ENCODE measurements around the gene GCN1. TPM values are rescaled to one million over a fixed set of nuclear protein-coding genes. Genes with fewer than 3 reads are reported as not detected.
"Not testable (repeated sequence)": the region's sequence is repeated elsewhere in the genome, so short reads cannot be mapped to it uniquely, and the experiment has no call there.

GCN1 gene
- total RNA-seq, 1 experiment from 2014 or later = 107 TPM

- DNase-seq (ENCODE audit: low read depth) = no peak
These were observed 20.8 kb upstream of the GCN1 start for GRCh38 chr12:120215357-120215735.

DNA sequence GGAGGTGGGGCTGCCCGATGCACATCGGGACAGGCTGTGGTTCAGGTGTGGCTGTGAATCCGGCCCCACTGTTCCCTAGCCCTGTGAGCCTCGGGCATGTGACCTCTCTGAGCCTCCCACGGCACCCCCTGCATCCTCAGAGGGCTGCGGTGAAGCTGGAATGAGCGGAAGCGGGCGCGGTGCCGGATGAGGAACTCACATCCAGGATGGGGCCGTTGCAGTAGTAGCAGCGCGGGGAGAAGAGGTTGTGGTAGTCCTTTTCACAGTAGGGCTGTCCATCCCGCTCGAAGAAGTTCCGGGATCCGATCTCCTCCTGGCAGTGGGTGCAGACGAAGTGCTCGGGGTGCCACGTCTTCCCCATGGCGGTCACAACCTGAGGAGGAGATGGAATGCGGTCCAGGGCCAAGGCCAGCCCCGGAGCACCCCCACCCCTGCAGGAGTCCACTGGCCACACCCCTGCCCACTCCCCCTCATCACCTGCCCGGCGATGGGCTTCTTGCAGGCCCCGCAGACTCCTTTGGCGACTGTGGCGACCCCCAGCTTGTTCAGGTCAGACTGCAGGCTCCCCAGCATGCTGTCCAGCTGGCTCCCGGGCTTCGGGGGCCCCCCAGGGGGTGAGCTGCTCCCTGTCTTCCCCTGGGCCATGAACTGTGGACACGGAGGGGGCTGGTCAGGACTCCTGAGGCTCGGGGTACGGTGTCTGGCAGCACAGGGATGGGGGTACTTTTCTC is 20.3 kb upstream of the GCN1 start:
- no peak for DNase-seq (ENCODE audit: low read depth)

GRCh38 chr12:120213758-120214157 is 19.2 kb upstream of the GCN1 start:
- no peak for DNase-seq (ENCODE audit: low read depth)

GRCh38 chr12:120213182-120213581 is 18.7 kb upstream of the GCN1 start:
- not testable (repeated sequence) for DNase-seq (ENCODE audit: low read depth)

DNA sequence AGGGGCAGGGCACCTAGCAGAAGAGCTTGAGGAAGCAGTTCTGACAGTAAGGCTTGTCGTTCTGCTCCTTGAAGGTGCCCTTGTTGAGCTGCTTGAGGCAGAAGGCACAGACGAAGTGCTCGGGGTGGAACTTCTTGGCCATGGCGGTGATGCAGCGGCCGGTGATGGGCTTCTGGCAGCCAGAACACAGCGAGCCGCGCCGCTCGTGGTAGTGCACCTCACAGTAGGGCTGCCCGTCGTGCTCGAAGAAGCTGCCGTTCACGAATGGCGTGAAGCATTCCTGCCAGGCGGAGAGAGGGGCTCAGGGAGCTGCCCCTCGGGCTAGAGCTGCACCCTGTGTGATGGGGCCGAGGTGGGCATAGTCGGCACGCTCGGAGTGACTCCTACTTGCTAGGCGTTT is 17.8 kb upstream of the GCN1 start:
- DNase-seq (ENCODE audit: low read depth) = no peak

DNA sequence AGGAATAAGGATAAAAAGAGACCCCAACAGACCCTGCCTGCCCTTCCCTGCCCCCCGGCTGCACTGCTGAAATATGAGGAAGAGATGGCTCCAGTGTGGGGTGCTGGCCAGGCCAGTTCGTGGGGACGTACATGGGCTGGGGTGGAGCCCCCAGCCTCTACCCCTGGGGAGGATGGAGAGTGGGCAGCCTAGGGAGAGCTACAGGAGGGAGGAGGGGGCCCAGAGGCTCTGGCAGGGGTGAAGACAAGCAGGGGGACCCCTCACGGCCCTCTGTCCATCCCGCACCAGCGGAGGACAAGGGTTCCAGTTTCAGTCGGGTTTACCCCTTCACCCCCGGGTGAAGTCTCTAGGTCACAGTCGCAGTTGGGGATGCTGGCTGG is 17.4 kb upstream of the GCN1 start:
- no peak for DNase-seq (ENCODE audit: low read depth)

DNA sequence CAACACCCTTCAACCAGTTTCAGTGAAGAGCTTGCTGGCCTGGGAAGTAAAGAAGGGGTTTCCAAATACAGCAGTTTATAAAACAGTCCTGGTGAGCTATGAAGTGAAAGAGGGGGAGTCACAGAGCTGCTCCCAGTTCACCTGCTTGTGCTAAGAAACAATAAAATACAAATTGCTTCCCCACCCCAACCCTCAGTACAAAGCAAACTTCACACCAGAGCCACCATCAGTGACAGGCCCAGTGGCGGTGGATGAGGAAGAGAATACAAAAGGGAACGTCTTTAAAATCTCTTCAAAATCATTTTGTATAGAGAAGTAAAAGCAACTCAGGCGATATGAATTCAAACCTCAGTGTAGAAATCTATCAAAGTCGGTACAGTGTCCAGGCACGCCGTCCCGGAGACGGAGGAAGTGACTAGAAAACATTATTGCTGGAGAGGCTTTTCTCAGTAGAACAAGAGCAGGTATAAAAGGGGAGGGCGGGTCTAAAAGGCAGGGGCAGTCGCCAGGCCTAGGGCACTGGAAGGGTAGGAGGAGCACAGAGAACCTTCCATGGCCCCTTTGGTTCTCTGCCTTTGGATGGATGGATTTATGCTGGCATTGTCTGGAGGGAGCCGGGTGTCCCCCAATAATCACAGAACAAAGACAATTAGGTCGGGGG is 16.9 kb upstream of the GCN1 start:
- DNase-seq (ENCODE audit: low read depth) = no peak

GRCh38 chr12:120209851-120210250 is 15.3 kb upstream of the GCN1 start:
- no peak for DNase-seq (ENCODE audit: low read depth)

GRCh38 chr12:120207227-120207626 is 12.7 kb upstream of the GCN1 start:
- DNase-seq (ENCODE audit: low read depth) = no peak

GRCh38 chr12:120206781-120207180 is 12.3 kb upstream of the GCN1 start:
- DNase-seq (ENCODE audit: low read depth) = not testable (repeated sequence)

- DNase-seq (ENCODE audit: low read depth) = no peak
These were observed 11.7 kb upstream of the GCN1 start for GRCh38 chr12:120206228-120206627.

DNA sequence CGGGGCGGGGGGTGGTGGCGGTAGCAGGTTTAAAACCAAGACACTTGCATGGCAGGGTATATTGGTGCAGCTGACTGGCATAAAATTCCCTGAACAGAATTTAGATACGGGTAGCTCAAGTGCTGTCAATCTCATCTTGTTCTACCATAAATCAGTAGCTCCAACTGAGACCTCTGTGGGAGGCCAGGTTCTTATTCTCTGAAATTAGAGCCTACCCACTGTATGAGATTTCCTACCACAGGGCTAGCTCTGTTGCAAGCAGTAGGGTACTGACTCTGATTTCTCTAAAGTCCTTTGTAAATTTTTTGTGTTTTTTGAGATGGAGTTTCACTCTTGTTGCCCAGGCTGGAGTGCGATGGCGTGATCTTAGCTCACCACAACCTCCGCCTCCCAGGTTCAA is 9.7 kb upstream of the GCN1 start:
- DNase-seq (ENCODE audit: low read depth) = no peak

- peak; percentile 27 for DNase-seq (ENCODE audit: low read depth)
These were observed 5.9 kb upstream of the GCN1 start for GRCh38 chr12:120200364-120200800.

DNA sequence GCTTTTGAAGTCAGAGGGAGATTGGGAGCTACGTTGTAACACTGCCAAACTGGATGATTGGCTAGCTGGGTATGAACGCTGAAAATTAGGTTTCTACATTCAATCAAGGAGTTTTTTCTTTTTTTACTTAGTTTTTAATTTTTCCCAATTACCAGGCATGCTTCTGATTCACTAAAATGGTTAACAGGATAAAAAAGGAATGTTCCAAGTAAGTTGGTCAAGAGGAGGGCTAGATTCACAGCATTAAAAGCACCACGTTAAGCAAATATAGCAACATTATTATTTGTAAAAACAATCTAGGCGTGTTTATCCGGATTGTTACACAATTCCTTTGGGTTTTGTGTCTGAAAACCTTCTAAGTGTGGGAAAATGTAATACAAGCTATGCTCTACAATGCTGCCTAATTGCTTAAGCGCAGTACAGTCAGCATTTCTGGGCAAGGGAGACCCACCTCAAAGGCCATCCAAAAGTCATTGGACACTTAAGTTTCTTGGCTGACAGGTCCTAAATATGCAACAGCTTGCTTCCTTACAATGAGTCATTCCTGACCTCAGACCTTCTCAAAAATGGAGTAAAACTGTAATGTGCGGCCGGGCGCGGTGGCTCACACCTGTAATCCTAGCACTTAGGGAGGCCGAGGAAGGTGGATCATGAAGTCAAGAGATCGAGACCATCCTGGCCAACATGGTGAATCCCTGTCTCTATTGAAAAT is 5.2 kb upstream of the GCN1 start:
- peak; percentile 55 for DNase-seq (ENCODE audit: low read depth)

DNA sequence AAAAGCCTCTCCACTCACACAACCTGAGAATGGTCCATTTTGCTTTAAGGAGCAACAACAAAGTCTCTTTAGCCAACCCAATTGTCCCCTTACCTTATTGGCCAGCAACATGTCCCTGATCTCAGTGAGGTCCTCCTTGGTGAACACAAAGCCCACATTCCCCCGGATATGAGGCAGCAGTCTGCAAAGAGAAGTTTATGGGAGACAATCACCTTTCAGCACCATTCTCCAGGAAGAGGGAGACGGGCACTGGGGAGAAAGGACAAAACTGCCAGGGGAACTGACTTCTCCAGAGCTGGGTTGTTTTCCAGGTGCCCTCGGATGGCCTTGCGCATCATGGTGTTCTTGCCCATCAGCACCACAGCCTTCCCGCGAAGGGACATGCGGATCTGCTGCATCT is 4.5 kb upstream of the GCN1 start:
- DNase-seq (ENCODE audit: low read depth) = peak; percentile 28

DNA sequence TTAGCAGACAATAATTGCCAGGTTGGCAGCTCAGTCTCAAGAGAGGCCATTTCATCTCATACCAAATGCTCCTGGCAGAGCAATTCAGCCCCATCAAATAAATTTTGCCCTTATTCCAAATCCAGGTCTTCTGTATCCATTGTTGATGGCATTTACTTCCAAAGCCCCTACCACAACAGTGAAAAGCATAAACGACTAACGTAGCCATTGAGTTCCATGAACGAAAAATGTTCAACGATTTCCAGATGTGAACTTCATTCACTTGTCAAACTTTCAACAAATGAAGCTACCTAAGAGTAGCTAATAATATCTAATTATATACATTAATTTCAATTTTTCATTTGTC is 3.0 kb upstream of the GCN1 start:
- DNase-seq (ENCODE audit: low read depth) = no peak

GRCh38 chr12:120196817-120197541 is 2.5 kb upstream of the GCN1 start:
- peak; percentile 48 for DNase-seq (ENCODE audit: low read depth)

DNA sequence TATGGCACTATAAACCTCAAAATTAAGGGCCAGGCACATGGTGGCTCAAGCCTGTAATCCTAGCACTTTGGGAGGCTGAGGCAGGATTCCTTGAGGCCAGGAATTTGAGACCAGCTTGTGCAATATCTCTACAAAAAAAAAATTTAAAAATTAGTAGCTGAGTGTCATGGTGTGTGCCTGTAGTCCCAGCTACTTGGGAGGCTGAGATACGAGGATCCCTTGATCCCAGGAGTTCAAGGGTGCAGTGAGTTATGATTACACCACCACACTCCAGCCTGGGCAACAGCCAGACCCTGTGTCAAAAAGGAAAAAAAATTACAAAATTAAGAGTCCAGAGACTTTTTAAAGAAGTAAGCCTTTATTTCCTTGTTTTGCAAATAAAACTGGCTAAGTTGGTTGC is 1.8 kb upstream of the GCN1 start:
- peak; percentile 29 for DNase-seq (ENCODE audit: low read depth)

- DNase-seq (ENCODE audit: low read depth) = no peak
These were observed 335 bp downstream of the GCN1 start for GRCh38 chr12:120194226-120194533.

- DNase-seq (ENCODE audit: low read depth) = not testable (repeated sequence)
These were observed 1.2 kb downstream of the GCN1 start for GRCh38 chr12:120193286-120193685.

GRCh38 chr12:120190985-120191480 is 3.5 kb downstream of the GCN1 start:
- no peak for DNase-seq (ENCODE audit: low read depth)

DNA sequence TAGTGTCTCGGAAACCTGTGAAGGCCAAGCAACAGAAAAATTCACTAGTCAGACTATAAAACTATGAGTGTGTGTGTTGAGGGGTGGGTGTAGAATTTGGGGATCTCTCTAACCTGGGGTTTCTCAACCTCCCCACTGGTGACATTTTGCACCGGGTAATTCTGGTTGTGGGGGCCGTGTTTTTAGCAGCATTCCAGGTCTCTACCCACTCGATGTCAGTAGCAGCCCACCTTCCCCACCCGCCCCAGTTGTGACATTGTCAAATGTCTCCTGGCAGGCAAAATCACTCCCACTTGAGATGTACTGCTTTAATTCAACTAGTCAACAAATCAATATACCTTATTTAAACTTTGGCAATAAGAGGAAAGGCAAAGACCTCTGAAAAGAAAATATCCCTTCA is 4.1 kb downstream of the GCN1 start:
- DNase-seq (ENCODE audit: low read depth) = no peak

All from HT1080 (cell line).